GM12878 (cell line): Measurements from ENCODE around the gene SARM1.

Experiments used
- CTCF ChIP-seq, 3 experiments: IDR thresholded peaks in 2 of 3; conservative IDR thresholded peaks in 1 of 3; 2 replicates each; pipeline ENCODE4 v1.5.1; 2011; ENCODE audit warnings: low read depth in 3 of 3, low read length in 3 of 3, mild to moderate bottlenecking in 3 of 3, control low read depth in 2 of 3, moderate library complexity in 2 of 3, inconsistent platforms in 1 of 3, mixed read lengths in 1 of 3; ENCODE audit not compliant: control insufficient read depth in 2 of 3, insufficient read depth in 1 of 3; ENCODE audit errors: extremely low read depth in 1 of 3
- EGR1 ChIP-seq, 2 experiments: IDR thresholded peaks; 1 replicate in 1 of 2; 2 replicates in 1 of 2; pipeline ENCODE4 v1.6.1; 2011 to 2012; ENCODE audit warnings: low read depth in 2 of 2, low read length in 2 of 2, borderline replicate concordance in 1 of 2, mild to moderate bottlenecking in 1 of 2, moderate library complexity in 1 of 2
- MYC ChIP-seq: IDR thresholded peaks from 2 replicates; pipeline ENCODE4 v1.6.1; 2011; ENCODE audit warnings: mild to moderate bottlenecking, low read length, moderate library complexity, inconsistent platforms; ENCODE audit not compliant: insufficient read depth, insufficient replicate concordance, insufficient read length, severe bottlenecking
- PBX3 ChIP-seq: IDR thresholded peaks from 2 replicates; pipeline ENCODE4 v1.6.1; 2011; ENCODE audit warnings: mild to moderate bottlenecking, low read depth, low read length, moderate library complexity; ENCODE audit not compliant: insufficient replicate concordance
- POLR2A ChIP-seq: IDR thresholded peaks from 2 replicates; pipeline ENCODE4 v1.6.1; 2011; ENCODE audit warnings: low read depth, mild to moderate bottlenecking, low read length
- POLR2AphosphoS5 ChIP-seq: IDR thresholded peaks from 2 replicates; pipeline ENCODE4 v1.6.1; 2011; ENCODE audit warnings: mild to moderate bottlenecking, low read length, inconsistent platforms
- RB1 ChIP-seq: fragments of 450-650 bp; formaldehyde crosslinking; IDR thresholded peaks from 2 replicates; pipeline ENCODE4 v1.6.1; 2017; ENCODE audit warnings: mild to moderate bottlenecking, borderline replicate concordance
- RELA ChIP-seq: fragments of 450-650 bp; IDR thresholded peaks from 2 replicates; pipeline ENCODE4 v1.8.0; 2014; ENCODE audit warnings: borderline replicate concordance; ENCODE audit not compliant: partially characterized antibody
- SIN3A ChIP-seq: IDR thresholded peaks from 2 replicates; pipeline ENCODE4 v1.6.1; 2012; ENCODE audit warnings: low read depth, low read length, improper control_type of control experiment
- SMC3 ChIP-seq: IDR thresholded peaks from 2 replicates; pipeline ENCODE4 v1.6.1; 2011; ENCODE audit warnings: low read length, improper control_type of control experiment, borderline replicate concordance
- ZBED1 ChIP-seq: IDR thresholded peaks from 2 replicates; pipeline ENCODE4 v1.6.1; 2016; ENCODE audit warnings: borderline replicate concordance
- ZZZ3 ChIP-seq: IDR thresholded peaks from 2 replicates; pipeline ENCODE4 v1.6.1; 2011; ENCODE audit warnings: low read depth; ENCODE audit not compliant: control insufficient read depth, insufficient read length

- TF ChIP-seq POLR2AphosphoS5 (no peak), POLR2A (no peak), CTCF (IDR thresholded peaks at IDR 0.05 in 2 of 3, conservative IDR thresholded peaks at IDR 0.05 in 1 of 3; ENCODE audit: control insufficient read depth in 2 of 3, extremely low read depth in 1 of 3, insufficient read depth in 1 of 3, low read depth in 3 of 3, low read length in 3 of 3) (peak; percentile 11 to 20 (median 19); a peak in 1 of 6 replicates), RB1 (no peak), PBX3 (no peak), SMC3 (no peak), EGR1 (IDR thresholded peaks at IDR 0.05; ENCODE audit: borderline replicate concordance in 1 of 2, low read depth in 2 of 2, low read length in 2 of 2) (no peak), RELA (no peak), ZZZ3 (no peak), SIN3A (no peak), MYC (no peak), ZBED1 (no peak)
These were observed 24.7 kb upstream of the SARM1 start for GRCh38 chr17:28346746-28347246.
